CD14-positive monocyte (primary cell): ENCODE measurements around the gene ITPK1. TPM values are rescaled to one million over a fixed set of nuclear protein-coding genes. Genes with fewer than 3 reads are reported as not detected.

Experiments used
- DNase-seq, 3 donors: peaks; one replicate each; pipeline ENCODE4 v3.0.0-alpha.2; 2011 to 2022
- H2AFZ ChIP-seq: 2 replicates; pipeline ENCODE4 v1.6.0; 2012; ENCODE audit warnings: mild to moderate bottlenecking, low read depth, low read length, inconsistent platforms; ENCODE audit not compliant: insufficient read depth, poor library complexity, severe bottlenecking
- H3K27ac ChIP-seq, 2 donors: 1 replicate in 1 of 2; 2 replicates in 1 of 2; pipeline ENCODE4 v1.5.1; 2012 to 2013; ENCODE audit warnings: low read length in 2 of 2, control low read depth in 1 of 2, inconsistent platforms in 1 of 2, low read depth in 1 of 2, mild to moderate bottlenecking in 1 of 2
- H3K27me3 ChIP-seq, 2 donors: one replicate each; pipeline versions ENCODE4 v1.6.0 to v1.6.1; 2011 to 2013; ENCODE audit warnings: low read length in 2 of 2; ENCODE audit not compliant: control insufficient read depth in 2 of 2, insufficient read depth in 2 of 2
- H3K36me3 ChIP-seq, 2 donors: replicated peaks in 1 of 2; 1 replicate in 1 of 2; 2 replicates in 1 of 2; pipeline versions ENCODE4 v1.5.1 to v1.6.1; 2012 to 2013; ENCODE audit warnings: low read length in 2 of 2, control low read depth in 1 of 2, inconsistent platforms in 1 of 2, mild to moderate bottlenecking in 1 of 2; ENCODE audit not compliant: insufficient read depth in 2 of 2, control insufficient read depth in 1 of 2
- H3K4me1 ChIP-seq, 2 donors: 1 replicate in 1 of 2; 2 replicates in 1 of 2; pipeline versions ENCODE4 v1.5.1 to v1.6.1; 2012 to 2013; ENCODE audit warnings: low read length in 2 of 2, control low read depth in 1 of 2, inconsistent platforms in 1 of 2, mild to moderate bottlenecking in 1 of 2, moderate library complexity in 1 of 2; ENCODE audit not compliant: insufficient read depth in 2 of 2, control insufficient read depth in 1 of 2
- H3K4me2 ChIP-seq: replicated peaks from 2 replicates; pipeline ENCODE3; 2012; ENCODE audit warnings: low read length, moderate library complexity, mild to moderate bottlenecking; ENCODE audit not compliant: poor library complexity, severe bottlenecking; ENCODE audit errors: extremely low read depth
- H3K4me3 ChIP-seq, 3 experiments: fragments of 200-600 bp in 1 of 3; sonication (generic) in 1 of 3; replicated peaks in 1 of 3; 1 replicate in 2 of 3; 2 replicates in 1 of 3; pipeline ENCODE4 v1.5.1; 2011 to 2013; ENCODE audit warnings: low read length in 3 of 3, mild to moderate bottlenecking in 3 of 3, control low read depth in 2 of 3, low read depth in 2 of 3, inconsistent platforms in 1 of 3, moderate library complexity in 1 of 3
- H3K79me2 ChIP-seq: 2 replicates; pipeline ENCODE4 v1.6.0; 2012; ENCODE audit warnings: mild to moderate bottlenecking, control low read depth, inconsistent platforms, low read length, moderate library complexity; ENCODE audit not compliant: insufficient read depth
- H3K9ac ChIP-seq: 2 replicates; pipeline ENCODE4 v1.6.0; 2017; ENCODE audit warnings: low read length, mild to moderate bottlenecking; ENCODE audit not compliant: insufficient read depth, poor library complexity, severe bottlenecking
- H3K9me3 ChIP-seq, 2 donors: replicated peaks in 1 of 2; 1 replicate in 1 of 2; 2 replicates in 1 of 2; pipeline versions ENCODE4 v1.5.1 to v1.6.1; 2012 to 2013; ENCODE audit warnings: low read length in 2 of 2, control low read depth in 1 of 2; ENCODE audit not compliant: control insufficient read depth in 1 of 2, insufficient read depth in 1 of 2
- H4K20me1 ChIP-seq: 2 replicates; pipeline ENCODE4 v1.6.0; 2012; ENCODE audit warnings: mild to moderate bottlenecking, low read length, control low read depth, moderate library complexity; ENCODE audit not compliant: insufficient read depth
- H3K27ac Mint-ChIP-seq, 7 donors: one replicate each; pipeline ENCODE4 v1.8.0; 2020; ENCODE audit warnings: mild to moderate bottlenecking in 7 of 7, mixed read lengths in 7 of 7, moderate library complexity in 6 of 7, inconsistent platforms in 2 of 7
- H3K27me3 Mint-ChIP-seq, 3 donors: one replicate each; pipeline ENCODE4 v1.8.0; 2021 to 2022; ENCODE audit warnings: low read depth in 3 of 3, mild to moderate bottlenecking in 3 of 3, mixed read lengths in 3 of 3, moderate library complexity in 3 of 3, inconsistent platforms in 1 of 3
- H3K36me3 Mint-ChIP-seq, 2 donors: one replicate each; pipeline ENCODE4 v1.8.0; 2020; ENCODE audit warnings: mixed read lengths in 2 of 2, inconsistent platforms in 1 of 2, mild to moderate bottlenecking in 1 of 2
- H3K4me1 Mint-ChIP-seq: one replicate; pipeline ENCODE4 v1.8.0; 2020; ENCODE audit warnings: mild to moderate bottlenecking, mixed read lengths
- H3K4me3 Mint-ChIP-seq, 2 donors: one replicate each; pipeline ENCODE4 v1.8.0; 2020; ENCODE audit warnings: mild to moderate bottlenecking in 2 of 2, mixed read lengths in 2 of 2, moderate library complexity in 1 of 2
- H3K9me3 Mint-ChIP-seq, 7 donors: one replicate each; pipeline ENCODE4 v1.8.0; 2020 to 2022; ENCODE audit warnings: mixed read lengths in 7 of 7, mild to moderate bottlenecking in 6 of 7, moderate library complexity in 6 of 7, inconsistent platforms in 2 of 7
- CTCF ChIP-seq: fragments of 200-600 bp; IDR thresholded peaks from one replicate; pipeline ENCODE4 v1.8.0; 2022; ENCODE audit warnings: antibody characterized with exemption, mild to moderate bottlenecking
- WGBS: methylation state at CpG from one replicate; pipeline ENCODE4 v1.1.5; 2013; ENCODE audit warnings: missing lambda C conversion rate; ENCODE audit not compliant: insufficient coverage; 5-methylcytosine and 5-hydroxymethylcytosine counted together
- intact Hi-C, 2 donors: fragments of 100-400 bp; cut with micrococcal nuclease; formaldehyde crosslinking; loops; one replicate each; pipeline versions ENCODE4 v1.15.0 to v1.15.1; 2023
- polyA plus RNA-seq, 3 donors: library from polyadenylated mRNA; depleted of rRNA in 1 of 3; unstranded in 2 of 3; stranded (reverse) in 1 of 3; fragments of 300-500 nt in 2 of 3; fragments of >200 nt in 1 of 3; fragmentation: Illumina TruSeq in 2 of 3; gene quantifications; 1 replicate in 2 of 3; 2 replicates in 1 of 3; pipeline ENCODE4 v1.2.3, GENCODE V29; 2012 to 2021

ITPK1 gene
- polyA plus RNA-seq, 3 donors, result 57.1 to 144 (median 63.0) TPM

GRCh38 chr14:92916201-92916600 lies 199.5 kb downstream of the ITPK1 start:
- no peaks in the 10 kb centered on the region for H4K20me1 ChIP-seq
- 65% methylated on average over 4 of the region's 4 CpGs for WGBS
- H3K4me2 ChIP-seq, result no peak overlapping the region
- no peak overlapping the region for H3K27ac ChIP-seq
- no peaks in the 10 kb centered on the region for H3K27me3 ChIP-seq
- Mint-ChIP-seq H3K9me3 (peaks cover 0 to 10% (median 3%) of the 10 kb centered on the region in 7 donors), H3K27me3 (peaks cover 3 to 19% (median 5%) of the 10 kb centered on the region in 3 donors), H3K36me3 (no peaks in the 10 kb centered on the region), H3K4me3 (no peak overlapping the region), H3K4me1 (no peaks in the 10 kb centered on the region), H3K27ac (no peak overlapping the region)
- no peak for DNase-seq
- no peak overlapping the region for H3K4me3 ChIP-seq
- no peak for TF ChIP-seq CTCF
- H3K36me3 ChIP-seq, result no peaks in the 10 kb centered on the region
- intact Hi-C loops, result no loop called here
- H3K79me2 ChIP-seq, result no peaks in the 10 kb centered on the region
- H2AFZ ChIP-seq, result no peak overlapping the region
- H3K4me1 ChIP-seq, result no peaks in the 10 kb centered on the region
- H3K9me3 ChIP-seq, result peaks cover 0 to 5% of the 10 kb centered on the region in 2 donors
- H3K9ac ChIP-seq, result no peak overlapping the region

- no peak overlapping the region for H3K4me3 ChIP-seq
- H3K9ac ChIP-seq, result no peak overlapping the region
- Mint-ChIP-seq H3K27ac (no peak overlapping the region), H3K9me3 (peaks cover 0 to 10% (median 0%) of the 10 kb centered on the region in 7 donors), H3K36me3 (no peaks in the 10 kb centered on the region), H3K4me1 (no peaks in the 10 kb centered on the region), H3K27me3 (peaks cover 2 to 8% (median 2%) of the 10 kb centered on the region in 3 donors), H3K4me3 (no peak overlapping the region)
- H3K79me2 ChIP-seq, result no peaks in the 10 kb centered on the region
- H3K36me3 ChIP-seq, result no peaks in the 10 kb centered on the region
- WGBS, result 15% methylated on average over 5 of the region's 7 CpGs
- H2AFZ ChIP-seq, result no peak overlapping the region
- no peaks in the 10 kb centered on the region for H4K20me1 ChIP-seq
- no peak for DNase-seq
- intact Hi-C loops, result no loop called here
- H3K9me3 ChIP-seq, result peaks cover 0 to 5% of the 10 kb centered on the region in 2 donors
- no peak for TF ChIP-seq CTCF
- no peak overlapping the region for H3K27ac ChIP-seq
- H3K4me1 ChIP-seq, result no peaks in the 10 kb centered on the region
- no peaks in the 10 kb centered on the region for H3K27me3 ChIP-seq
- H3K4me2 ChIP-seq, result no peak overlapping the region
These were observed 201.6 kb downstream of the ITPK1 start for GRCh38 chr14:92914087-92914656.
